ENCODE measurements around the gene CCNY. TPM values are rescaled to one million over a fixed set of nuclear protein-coding genes. Genes with fewer than 3 reads are reported as not detected.

CCNY gene
- total RNA-seq, 4 donors from 2014 or later = 39.2 to 47.8 (median 40.9) TPM

- TF ChIP-seq, protein P1, sequence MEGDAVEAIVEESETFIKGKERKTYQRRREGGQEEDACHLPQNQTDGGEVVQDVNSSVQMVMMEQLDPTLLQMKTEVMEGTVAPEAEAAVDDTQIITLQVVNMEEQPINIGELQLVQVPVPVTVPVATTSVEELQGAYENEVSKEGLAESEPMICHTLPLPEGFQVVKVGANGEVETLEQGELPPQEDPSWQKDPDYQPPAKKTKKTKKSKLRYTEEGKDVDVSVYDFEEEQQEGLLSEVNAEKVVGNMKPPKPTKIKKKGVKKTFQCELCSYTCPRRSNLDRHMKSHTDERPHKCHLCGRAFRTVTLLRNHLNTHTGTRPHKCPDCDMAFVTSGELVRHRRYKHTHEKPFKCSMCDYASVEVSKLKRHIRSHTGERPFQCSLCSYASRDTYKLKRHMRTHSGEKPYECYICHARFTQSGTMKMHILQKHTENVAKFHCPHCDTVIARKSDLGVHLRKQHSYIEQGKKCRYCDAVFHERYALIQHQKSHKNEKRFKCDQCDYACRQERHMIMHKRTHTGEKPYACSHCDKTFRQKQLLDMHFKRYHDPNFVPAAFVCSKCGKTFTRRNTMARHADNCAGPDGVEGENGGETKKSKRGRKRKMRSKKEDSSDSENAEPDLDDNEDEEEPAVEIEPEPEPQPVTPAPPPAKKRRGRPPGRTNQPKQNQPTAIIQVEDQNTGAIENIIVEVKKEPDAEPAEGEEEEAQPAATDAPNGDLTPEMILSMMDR (IDR thresholded peaks at IDR 0.05; ENCODE audit: low read depth) = no peak
These were observed 232.9 kb downstream of the CCNY start for GRCh38 chr10:35569111-35569707.

DNA sequence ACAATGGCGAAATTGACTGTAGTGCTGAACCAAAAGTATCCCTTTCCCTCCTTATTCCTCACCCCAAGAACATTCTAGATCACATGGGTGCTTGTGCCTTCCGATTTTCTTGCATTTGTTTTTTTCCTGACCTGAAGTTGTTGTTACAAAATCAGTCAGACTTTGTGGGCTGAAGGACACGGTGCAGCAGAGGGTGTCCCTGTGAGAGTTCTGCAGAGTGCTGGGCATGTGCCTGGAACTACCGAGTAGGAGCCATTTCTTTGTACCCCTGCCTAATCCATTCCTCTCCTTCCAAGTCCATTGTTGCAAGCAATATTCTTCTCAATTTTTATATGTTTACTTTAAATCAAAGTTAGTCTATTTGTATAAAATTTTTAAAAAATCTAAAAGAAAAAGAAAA lies 233.5 kb downstream of the CCNY start:
- TF ChIP-seq, protein P1 (IDR thresholded peaks at IDR 0.05; ENCODE audit: low read depth) = no peak

- TF ChIP-seq, protein P1 (IDR thresholded peaks at IDR 0.05; ENCODE audit: low read depth) = no peak
These were observed 234.1 kb downstream of the CCNY start for GRCh38 chr10:35570397-35570796.

- TF ChIP-seq, protein P1 (IDR thresholded peaks at IDR 0.05; ENCODE audit: low read depth) = no peak
These were observed 236.3 kb downstream of the CCNY start for GRCh38 chr10:35572583-35572982.

GRCh38 chr10:35573796-35574195 lies 237.5 kb downstream of the CCNY start:
- TF ChIP-seq, protein P1 (IDR thresholded peaks at IDR 0.05; ENCODE audit: low read depth) = no peak

GRCh38 chr10:35574924-35575352 lies 238.6 kb downstream of the CCNY start:
- TF ChIP-seq, protein P1 (IDR thresholded peaks at IDR 0.05; ENCODE audit: low read depth) = no peak

DNA sequence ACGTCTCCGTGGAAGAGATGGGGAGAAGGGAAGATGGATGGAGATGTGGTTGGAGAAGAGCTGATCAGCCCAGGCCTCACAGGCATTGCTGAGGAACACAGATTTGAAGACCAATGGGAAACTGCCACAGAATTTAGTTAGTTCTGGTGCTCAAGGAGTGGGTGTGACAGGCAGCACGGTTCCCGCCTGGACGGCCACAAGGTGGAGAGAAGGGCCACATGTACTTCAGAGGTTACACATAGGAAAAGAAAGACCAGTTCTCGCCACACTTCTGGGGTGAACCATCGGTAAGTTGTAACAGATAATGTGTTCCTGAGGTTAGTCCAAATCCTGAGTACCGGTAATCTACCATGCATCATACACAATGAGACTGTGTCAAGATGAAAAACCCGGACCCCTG lies 239.3 kb downstream of the CCNY start:
- TF ChIP-seq, protein P1 (IDR thresholded peaks at IDR 0.05; ENCODE audit: low read depth) = no peak
